Neuron (in vitro differentiated cells): ENCODE data around the gene ZBTB4.

Source experiments
- H2AFZ ChIP-seq: one replicate; pipeline ENCODE4 v1.6.1; 2013; ENCODE audit warnings: low read depth, mild to moderate bottlenecking, inconsistent platforms, low read length, moderate library complexity
- H3K27me3 ChIP-seq: one replicate; pipeline ENCODE4 v1.6.1; 2013; ENCODE audit warnings: low read length; ENCODE audit not compliant: insufficient read depth
- H3K36me3 ChIP-seq: one replicate; pipeline ENCODE4 v1.6.1; 2013; ENCODE audit warnings: low read length; ENCODE audit not compliant: insufficient read depth
- H3K4me1 ChIP-seq: one replicate; pipeline ENCODE4 v1.6.1; 2013; ENCODE audit warnings: low read length; ENCODE audit not compliant: insufficient read depth
- H3K4me3 ChIP-seq: 2 replicates; pipeline ENCODE4 v1.5.1; 2013; ENCODE audit warnings: mild to moderate bottlenecking, low read length, moderate library complexity
- H3K9me3 ChIP-seq: one replicate; pipeline ENCODE4 v1.6.1; 2013; ENCODE audit warnings: low read length

ZBTB4 gene

DNA sequence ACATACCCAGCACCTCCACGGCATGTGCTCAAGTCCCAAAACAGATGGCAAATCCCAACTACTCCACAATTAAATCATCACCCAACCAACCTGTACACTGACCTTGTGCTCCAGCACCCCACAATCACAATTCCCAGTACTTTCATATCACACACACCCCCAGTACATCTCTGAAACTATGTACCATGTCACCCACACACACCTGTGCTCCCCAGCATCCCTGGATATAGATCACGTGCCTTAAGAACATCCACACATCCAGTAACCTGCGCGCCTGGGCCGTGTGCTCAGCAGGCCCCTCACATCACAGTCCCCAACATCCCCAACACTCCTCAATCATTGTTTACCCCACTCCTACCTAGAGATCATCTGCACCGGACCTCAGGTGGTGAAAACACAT lies 69.7 kb downstream of the ZBTB4 start:
- H3K4me1 ChIP-seq: peaks cover 19% of the 10 kb centered on the region
- H3K27me3 ChIP-seq: no peaks in the 10 kb centered on the region
- H2AFZ ChIP-seq: no peak overlapping the region
- H3K4me3 ChIP-seq: no peak overlapping the region
- no peaks in the 10 kb centered on the region for H3K9me3 ChIP-seq
- peaks cover 50% of the 10 kb centered on the region for H3K36me3 ChIP-seq
